ENCODE results near the gene SBF2. TPM values are rescaled to one million over a fixed set of nuclear protein-coding genes. Genes with fewer than 3 reads are reported as not detected.

SBF2 gene
- total and polyA plus RNA-seq, 2 of the 13 experiments (the other 11 are each of a cell fraction or from before 2014, with no cell fraction given), result 24.0 to 45.8 TPM

DNA sequence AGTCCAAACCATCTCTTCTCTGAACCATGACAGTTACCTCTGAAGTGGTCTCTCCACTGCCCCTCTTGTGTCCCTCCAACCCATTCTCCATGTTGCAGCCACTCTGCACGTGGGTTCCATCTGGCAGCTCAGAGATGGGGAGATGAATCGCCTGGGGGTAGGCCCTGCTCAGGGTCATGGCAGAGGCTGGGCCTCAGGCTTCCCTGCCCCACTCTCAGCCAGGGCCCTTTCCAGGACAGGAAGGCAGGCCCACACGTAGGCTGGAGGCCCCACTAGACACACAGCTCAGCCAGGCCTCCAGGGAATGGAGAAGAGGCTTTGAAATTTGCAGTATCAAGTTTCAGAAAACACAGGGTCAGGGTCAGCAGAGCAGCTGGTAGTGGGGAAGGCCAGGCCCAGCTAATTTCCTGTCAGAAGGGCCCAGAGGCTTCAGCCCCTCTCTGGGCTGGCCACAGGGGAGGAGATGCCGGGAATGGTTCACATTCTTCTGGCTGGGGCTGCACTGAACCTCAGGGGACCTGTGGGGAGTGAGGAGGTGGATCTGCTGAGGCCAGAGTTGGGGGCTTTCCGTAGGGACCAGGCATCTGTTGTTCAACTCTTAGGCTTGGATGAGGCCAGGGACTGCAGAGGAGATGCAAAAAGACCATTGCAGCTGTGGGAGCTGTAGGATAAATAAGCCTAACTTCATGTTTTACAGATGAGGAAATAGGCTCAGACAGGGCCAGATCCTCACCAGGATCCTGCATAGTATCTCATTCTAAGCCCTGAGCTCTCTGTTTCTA, 528.5 kb downstream of the SBF2 start (continued):
- TF ChIP-seq ZNF749 (CRISPR knock-in tag; IDR thresholded peaks at IDR 0.05; ENCODE audit: borderline replicate concordance) (no peak), ZBTB7B (CRISPR knock-in tag; IDR thresholded peaks at IDR 0.05) (peak; percentile 80), TCF7L2 (IDR thresholded peaks at IDR 0.05; ENCODE audit: low read depth, low read length) (no peak), RARA (CRISPR knock-in tag; IDR thresholded peaks at IDR 0.05) (peak; percentile 93), CENPX (CRISPR knock-in tag; IDR thresholded peaks at IDR 0.05) (no peak), ZSCAN20 (CRISPR knock-in tag; IDR thresholded peaks at IDR 0.05; ENCODE audit: borderline replicate concordance) (0 out of 2 replicates have a peak, but pooled peaks have one; percentile 61), PHF20 (CRISPR knock-in tag; IDR thresholded peaks at IDR 0.05) (peak; percentile 56), ZSCAN31 (CRISPR knock-in tag; IDR thresholded peaks at IDR 0.05; ENCODE audit: low read depth) (no peak), ZNF101 (CRISPR knock-in tag; IDR thresholded peaks at IDR 0.05; ENCODE audit: borderline replicate concordance, low read depth) (no peak), ZNF562 (CRISPR knock-in tag; IDR thresholded peaks at IDR 0.05; ENCODE audit: borderline replicate concordance) (no peak), TMF1 (CRISPR knock-in tag; IDR thresholded peaks at IDR 0.05; ENCODE audit: low read depth) (no peak), PCBP2 (optimal IDR thresholded peaks at IDR 0.05; ENCODE audit: low read depth, low read length, poor library complexity, severe bottlenecking) (no peak), ZNF629 (CRISPR knock-in tag; conservative IDR thresholded peaks at IDR 0.05) (peak; percentile 68; the same call in 1 of the 2 replicates), NR1H2 (CRISPR knock-in tag; IDR thresholded peaks at IDR 0.05; ENCODE audit: borderline replicate concordance, low read depth) (peak; percentile 59; the same call in 1 of the 2 replicates), ZNF3 (CRISPR knock-in tag; IDR thresholded peaks at IDR 0.05) (no peak), SNAPC2 (CRISPR knock-in tag; IDR thresholded peaks at IDR 0.05) (peak; percentile 88; the same call in 1 of the 2 replicates)
- TF ChIP-seq, protein P1, sequence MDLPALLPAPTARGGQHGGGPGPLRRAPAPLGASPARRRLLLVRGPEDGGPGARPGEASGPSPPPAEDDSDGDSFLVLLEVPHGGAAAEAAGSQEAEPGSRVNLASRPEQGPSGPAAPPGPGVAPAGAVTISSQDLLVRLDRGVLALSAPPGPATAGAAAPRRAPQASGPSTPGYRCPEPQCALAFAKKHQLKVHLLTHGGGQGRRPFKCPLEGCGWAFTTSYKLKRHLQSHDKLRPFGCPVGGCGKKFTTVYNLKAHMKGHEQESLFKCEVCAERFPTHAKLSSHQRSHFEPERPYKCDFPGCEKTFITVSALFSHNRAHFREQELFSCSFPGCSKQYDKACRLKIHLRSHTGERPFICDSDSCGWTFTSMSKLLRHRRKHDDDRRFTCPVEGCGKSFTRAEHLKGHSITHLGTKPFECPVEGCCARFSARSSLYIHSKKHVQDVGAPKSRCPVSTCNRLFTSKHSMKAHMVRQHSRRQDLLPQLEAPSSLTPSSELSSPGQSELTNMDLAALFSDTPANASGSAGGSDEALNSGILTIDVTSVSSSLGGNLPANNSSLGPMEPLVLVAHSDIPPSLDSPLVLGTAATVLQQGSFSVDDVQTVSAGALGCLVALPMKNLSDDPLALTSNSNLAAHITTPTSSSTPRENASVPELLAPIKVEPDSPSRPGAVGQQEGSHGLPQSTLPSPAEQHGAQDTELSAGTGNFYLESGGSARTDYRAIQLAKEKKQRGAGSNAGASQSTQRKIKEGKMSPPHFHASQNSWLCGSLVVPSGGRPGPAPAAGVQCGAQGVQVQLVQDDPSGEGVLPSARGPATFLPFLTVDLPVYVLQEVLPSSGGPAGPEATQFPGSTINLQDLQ (CRISPR knock-in tag; IDR thresholded peaks at IDR 0.05), result no peak
- TF ChIP-seq, protein P2, sequence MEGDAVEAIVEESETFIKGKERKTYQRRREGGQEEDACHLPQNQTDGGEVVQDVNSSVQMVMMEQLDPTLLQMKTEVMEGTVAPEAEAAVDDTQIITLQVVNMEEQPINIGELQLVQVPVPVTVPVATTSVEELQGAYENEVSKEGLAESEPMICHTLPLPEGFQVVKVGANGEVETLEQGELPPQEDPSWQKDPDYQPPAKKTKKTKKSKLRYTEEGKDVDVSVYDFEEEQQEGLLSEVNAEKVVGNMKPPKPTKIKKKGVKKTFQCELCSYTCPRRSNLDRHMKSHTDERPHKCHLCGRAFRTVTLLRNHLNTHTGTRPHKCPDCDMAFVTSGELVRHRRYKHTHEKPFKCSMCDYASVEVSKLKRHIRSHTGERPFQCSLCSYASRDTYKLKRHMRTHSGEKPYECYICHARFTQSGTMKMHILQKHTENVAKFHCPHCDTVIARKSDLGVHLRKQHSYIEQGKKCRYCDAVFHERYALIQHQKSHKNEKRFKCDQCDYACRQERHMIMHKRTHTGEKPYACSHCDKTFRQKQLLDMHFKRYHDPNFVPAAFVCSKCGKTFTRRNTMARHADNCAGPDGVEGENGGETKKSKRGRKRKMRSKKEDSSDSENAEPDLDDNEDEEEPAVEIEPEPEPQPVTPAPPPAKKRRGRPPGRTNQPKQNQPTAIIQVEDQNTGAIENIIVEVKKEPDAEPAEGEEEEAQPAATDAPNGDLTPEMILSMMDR (CRISPR knock-in tag; IDR thresholded peaks at IDR 0.05), result peak; percentile 28; the same call in 1 of the 2 replicates
- TF ChIP-seq, protein P3, sequence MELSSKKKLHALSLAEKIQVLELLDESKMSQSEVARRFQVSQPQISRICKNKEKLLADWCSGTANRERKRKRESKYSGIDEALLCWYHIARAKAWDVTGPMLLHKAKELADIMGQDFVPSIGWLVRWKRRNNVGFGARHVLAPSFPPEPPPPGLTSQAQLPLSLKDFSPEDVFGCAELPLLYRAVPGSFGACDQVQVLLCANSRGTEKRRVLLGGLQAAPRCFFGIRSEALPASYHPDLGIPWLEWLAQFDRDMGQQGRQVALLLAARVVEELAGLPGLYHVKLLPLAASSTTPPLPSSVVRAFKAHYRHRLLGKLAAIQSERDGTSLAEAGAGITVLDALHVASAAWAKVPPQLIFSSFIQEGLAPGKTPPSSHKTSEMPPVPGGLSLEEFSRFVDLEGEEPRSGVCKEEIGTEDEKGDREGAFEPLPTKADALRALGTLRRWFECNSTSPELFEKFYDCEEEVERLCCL (CRISPR knock-in tag; IDR thresholded peaks at IDR 0.05; ENCODE audit: borderline replicate concordance), result no peak
- TF ChIP-seq, protein P4, sequence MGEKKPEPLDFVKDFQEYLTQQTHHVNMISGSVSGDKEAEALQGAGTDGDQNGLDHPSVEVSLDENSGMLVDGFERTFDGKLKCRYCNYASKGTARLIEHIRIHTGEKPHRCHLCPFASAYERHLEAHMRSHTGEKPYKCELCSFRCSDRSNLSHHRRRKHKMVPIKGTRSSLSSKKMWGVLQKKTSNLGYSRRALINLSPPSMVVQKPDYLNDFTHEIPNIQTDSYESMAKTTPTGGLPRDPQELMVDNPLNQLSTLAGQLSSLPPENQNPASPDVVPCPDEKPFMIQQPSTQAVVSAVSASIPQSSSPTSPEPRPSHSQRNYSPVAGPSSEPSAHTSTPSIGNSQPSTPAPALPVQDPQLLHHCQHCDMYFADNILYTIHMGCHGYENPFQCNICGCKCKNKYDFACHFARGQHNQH (CRISPR knock-in tag; IDR thresholded peaks at IDR 0.05), result peak; percentile 89
